BE2C (cell line): ENCODE measurements around the gene FRMD1.

Experiments used
- DNase-seq: peaks from one replicate; pipeline ENCODE4 v3.0.0-alpha.2; 2020
- H3K27me3 ChIP-seq: fragments of 250-450 bp; sonication (Bioruptor Pico); 2 replicates; pipeline ENCODE4 v1.5.1; 2020; ENCODE audit warnings: mild to moderate bottlenecking
- H3K36me3 ChIP-seq: fragments of 250-450 bp; sonication (Bioruptor Pico); 2 replicates; pipeline ENCODE4 v1.5.1; 2020; ENCODE audit warnings: mild to moderate bottlenecking
- H3K4me1 ChIP-seq: fragments of 250-450 bp; sonication (Bioruptor Pico); 2 replicates; pipeline ENCODE4 v1.5.1; 2020
- H3K4me3 ChIP-seq: 2 replicates; pipeline ENCODE4 v1.5.1; 2011; ENCODE audit warnings: low read depth, low read length
- H3K9me3 ChIP-seq: fragments of 250-450 bp; sonication (Bioruptor Pico); 2 replicates; pipeline ENCODE4 v1.5.1; 2020
- TF ChIP-seq, protein P1 (sequence below): IDR thresholded peaks from 2 replicates; pipeline ENCODE4 v1.5.1; 2012; ENCODE audit warnings: mild to moderate bottlenecking, low read depth, low read length

The FRMD1 gene

DNA sequence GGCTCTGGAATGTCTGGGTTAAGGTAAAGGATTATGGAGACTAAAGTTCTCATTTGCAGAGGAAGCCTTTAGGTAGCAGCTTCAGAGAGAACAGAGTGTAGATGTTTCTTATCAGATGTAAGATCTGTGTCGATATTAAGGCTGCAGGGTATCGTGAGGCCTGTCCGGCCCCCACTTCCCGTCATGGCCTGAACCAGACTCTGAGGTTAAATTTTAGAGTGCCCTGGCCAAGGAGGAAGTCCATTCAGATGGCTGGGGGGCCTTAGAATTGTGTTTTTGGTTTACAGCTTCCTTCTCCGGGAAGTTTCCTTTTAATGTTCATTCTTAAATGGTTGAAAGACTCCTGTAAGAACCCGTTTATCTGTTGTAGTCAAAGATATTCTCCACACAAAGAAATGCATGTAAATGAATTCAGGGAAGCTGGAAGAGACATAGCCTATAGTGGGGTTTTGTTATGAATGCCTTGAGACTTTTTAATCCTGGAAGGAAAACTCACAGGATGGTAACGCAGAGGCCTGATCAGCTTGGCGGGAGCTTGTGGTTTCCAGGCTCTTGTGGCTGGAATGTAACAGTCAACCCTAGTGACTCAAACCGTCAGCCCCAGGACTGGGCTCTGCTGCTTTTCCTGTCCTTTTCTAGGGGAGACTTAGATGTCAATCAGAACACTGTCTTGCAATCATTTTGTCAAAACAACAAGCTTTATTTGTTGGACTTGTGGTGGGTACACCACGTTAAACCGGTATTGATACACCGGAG is 46.8 kb downstream of the FRMD1 start:
- TF ChIP-seq, protein P1, sequence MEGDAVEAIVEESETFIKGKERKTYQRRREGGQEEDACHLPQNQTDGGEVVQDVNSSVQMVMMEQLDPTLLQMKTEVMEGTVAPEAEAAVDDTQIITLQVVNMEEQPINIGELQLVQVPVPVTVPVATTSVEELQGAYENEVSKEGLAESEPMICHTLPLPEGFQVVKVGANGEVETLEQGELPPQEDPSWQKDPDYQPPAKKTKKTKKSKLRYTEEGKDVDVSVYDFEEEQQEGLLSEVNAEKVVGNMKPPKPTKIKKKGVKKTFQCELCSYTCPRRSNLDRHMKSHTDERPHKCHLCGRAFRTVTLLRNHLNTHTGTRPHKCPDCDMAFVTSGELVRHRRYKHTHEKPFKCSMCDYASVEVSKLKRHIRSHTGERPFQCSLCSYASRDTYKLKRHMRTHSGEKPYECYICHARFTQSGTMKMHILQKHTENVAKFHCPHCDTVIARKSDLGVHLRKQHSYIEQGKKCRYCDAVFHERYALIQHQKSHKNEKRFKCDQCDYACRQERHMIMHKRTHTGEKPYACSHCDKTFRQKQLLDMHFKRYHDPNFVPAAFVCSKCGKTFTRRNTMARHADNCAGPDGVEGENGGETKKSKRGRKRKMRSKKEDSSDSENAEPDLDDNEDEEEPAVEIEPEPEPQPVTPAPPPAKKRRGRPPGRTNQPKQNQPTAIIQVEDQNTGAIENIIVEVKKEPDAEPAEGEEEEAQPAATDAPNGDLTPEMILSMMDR = no peak
- H3K4me3 ChIP-seq = no peak overlapping the region
- no peak for DNase-seq
- no peaks in the 10 kb centered on the region for H3K4me1 ChIP-seq
- no peaks in the 10 kb centered on the region for H3K27me3 ChIP-seq
- H3K9me3 ChIP-seq = no peaks in the 10 kb centered on the region
- H3K36me3 ChIP-seq = no peaks in the 10 kb centered on the region

DNA sequence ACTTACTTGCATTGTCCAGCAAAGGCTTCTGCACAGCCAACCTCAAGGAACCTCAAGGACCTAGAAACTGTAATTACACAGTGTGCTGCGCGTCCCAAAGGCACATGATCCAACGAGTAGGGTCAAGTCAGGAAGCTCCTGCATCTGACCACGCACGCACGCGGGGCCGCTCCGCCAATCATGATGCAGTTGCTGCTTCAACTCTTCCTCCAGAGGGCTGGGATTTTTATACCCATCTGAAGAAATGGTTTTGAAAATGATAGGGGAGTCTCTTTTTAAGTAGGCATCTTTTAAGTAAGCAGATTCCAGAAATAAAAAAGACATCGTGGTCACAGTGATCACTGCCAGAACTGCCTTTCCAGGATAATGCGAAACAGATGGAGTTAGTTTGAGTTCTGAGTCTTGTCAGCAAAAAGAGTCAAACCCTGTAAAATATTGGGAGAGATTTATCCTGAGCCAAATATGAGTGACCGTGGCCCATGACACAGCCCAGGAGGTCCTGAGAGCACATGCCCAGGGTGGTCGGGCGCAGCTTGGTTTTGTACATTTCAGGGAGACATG is 47.5 kb downstream of the FRMD1 start:
- Histone ChIP-seq H3K4me1 (no peaks in the 10 kb centered on the region), H3K27me3 (no peaks in the 10 kb centered on the region), H3K36me3 (no peaks in the 10 kb centered on the region), H3K4me3 (no peak overlapping the region), H3K9me3 (no peaks in the 10 kb centered on the region)
- TF ChIP-seq, protein P1 = no peak
- no peak for DNase-seq

DNA sequence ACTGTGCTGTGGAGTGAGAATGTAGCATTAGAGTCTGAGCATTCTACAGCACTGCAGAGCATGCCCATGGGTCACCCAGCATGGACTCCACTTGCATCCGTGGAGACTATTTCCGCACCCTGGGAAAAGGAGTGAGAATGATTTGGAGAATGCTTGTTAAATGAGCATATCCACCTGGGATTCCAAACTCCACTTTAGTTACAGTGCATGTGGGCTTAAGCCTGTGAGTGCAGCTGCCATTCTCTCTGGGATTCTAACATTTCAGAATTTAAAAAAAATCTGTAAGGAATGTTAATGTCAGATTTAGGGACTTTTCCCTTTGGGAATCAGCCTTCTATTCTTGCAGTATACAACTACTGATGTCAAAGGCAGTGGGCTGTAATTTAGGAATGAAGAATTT is 48.1 kb downstream of the FRMD1 start:
- Histone ChIP-seq H3K9me3 (no peaks in the 10 kb centered on the region), H3K27me3 (no peaks in the 10 kb centered on the region), H3K36me3 (no peaks in the 10 kb centered on the region), H3K4me1 (no peaks in the 10 kb centered on the region), H3K4me3 (no peak overlapping the region)
- DNase-seq = no peak
- TF ChIP-seq, protein P1 = no peak

DNA sequence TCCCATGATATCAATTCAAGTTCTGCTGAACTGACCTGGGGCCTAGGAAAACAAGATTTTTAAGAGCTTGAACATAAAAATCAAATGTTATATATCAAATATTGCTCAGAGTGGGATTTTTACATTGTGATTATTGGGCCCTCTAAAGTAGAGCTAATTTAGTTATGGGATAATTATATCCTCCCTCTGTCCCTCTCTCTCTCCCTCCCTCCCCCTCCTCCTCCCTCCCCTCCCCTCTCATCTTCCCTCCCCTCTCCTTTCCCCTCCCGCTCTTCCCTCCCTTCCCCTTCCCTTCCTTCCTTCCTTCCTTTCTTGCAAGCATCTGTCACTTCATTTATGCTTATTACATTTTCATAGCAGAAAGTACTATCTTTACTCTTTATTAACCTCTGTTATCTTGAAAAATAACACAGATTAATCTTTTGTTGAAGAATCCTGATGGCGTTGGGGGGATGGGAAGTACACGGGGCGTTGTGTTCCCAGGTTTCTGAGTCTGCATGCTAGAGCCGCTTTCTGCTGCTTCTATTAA is 48.7 kb downstream of the FRMD1 start:
- TF ChIP-seq, protein P1 = no peak
- no peaks in the 10 kb centered on the region for H3K36me3 ChIP-seq
- no peaks in the 10 kb centered on the region for H3K9me3 ChIP-seq
- H3K27me3 ChIP-seq = no peaks in the 10 kb centered on the region
- H3K4me3 ChIP-seq = no peak overlapping the region
- H3K4me1 ChIP-seq = no peaks in the 10 kb centered on the region
- no peak for DNase-seq

DNA sequence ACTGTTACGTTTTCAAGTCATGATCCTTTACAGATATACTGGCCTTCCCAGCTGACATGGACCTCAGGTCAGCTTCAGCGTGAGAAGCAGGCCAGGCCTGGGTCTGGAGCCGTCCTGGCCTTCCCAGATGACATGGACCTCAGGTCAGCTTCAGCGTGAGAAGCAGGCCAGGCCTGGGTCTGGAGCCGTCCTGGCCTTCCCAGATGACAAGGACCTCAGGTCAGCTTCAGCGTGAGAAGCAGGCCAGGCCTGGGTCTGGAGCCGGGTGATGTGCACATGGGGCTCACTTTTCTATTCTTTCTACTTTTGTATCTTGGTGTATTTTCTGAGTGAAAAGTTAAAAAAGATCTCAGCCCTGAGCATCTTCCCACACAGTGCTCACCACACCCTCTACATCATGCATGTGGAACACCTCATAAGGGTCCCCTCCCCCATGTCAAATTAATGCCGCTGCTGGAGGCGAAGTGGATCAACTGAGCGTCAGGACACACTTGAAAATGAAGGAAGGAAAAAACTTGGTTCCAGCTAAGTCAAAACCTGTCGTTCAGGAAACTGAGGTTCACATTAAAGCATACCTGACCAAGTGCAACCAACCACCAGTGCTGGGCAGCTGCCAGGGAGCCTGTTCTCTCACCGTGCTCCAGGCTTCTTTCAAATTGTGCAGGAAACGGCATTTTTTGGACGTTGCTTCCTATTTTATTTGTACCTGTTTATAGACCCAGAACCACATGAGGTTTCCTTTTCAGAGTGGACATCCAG is 49.4 kb downstream of the FRMD1 start:
- Histone ChIP-seq H3K4me3 (no peak overlapping the region), H3K36me3 (no peaks in the 10 kb centered on the region), H3K27me3 (no peaks in the 10 kb centered on the region), H3K9me3 (no peaks in the 10 kb centered on the region), H3K4me1 (no peaks in the 10 kb centered on the region)
- DNase-seq = no peak
- TF ChIP-seq, protein P1 = no peak
